Amniotic epithelial cell (primary cell): ENCODE data around the gene LRRK1.
A peak's percentile ranks its signal among the peaks of the same experiment; 100 is the strongest.

Experiments used
- DNase-seq: peaks from one replicate; pipeline ENCODE4 v3.0.0-alpha.2; 2010; ENCODE audit warnings: low read depth

Gene LRRK1

DNA sequence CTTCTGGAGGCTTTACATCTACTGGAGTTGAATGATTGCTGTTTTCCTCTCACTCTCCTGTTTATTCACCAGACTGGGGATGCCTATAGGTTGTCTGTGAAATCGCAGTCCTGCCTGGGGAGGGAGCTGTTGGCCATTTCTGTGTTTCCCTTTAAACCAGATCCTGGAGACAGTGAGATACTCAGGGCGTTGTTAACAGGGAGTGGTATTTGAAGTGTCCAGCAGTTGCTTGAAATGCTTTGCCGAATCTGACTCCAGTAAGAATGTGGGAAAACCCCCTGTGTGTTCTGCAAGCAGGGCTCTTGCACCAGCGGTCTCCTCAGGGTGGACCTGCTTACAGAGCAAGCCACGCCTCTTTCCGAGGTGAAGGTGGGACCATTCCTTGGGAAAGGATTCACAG, 4.3 kb upstream of the LRRK1 start:
- peak; percentile 22 for DNase-seq

DNA sequence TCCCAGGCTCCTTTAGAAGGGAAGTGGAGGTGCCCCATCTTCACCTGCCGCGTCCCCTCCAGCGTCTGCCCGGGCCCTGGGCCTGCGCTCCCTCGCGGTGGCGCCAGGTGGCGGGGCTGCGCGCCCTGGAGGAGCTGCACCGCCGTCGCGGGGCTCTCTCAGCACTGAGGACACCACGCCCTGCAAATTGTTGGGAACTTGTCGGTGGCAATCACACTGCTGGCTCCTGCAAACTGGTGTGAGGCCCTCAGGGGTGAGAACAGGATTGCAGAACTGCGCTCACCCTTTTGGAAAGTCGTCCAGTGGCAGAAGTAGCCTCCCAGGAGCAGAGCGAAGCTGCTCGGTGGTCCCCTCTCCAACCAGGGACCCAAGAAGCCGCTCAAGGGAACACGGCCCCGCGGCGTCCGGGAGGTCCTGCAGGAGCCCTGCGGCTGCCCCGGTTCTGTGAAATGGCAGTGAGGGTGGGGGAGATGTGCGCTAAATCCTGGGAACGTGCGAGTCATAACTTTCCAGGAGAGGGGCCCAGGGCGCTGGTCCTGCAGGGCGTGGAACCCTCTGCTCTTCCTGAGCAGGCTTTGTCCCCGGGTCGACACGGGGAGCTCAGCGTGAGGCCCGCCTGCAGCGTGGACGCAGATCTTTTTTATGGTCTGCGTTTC, 995 bp upstream of the LRRK1 start:
- DNase-seq = peak; percentile 40

DNA sequence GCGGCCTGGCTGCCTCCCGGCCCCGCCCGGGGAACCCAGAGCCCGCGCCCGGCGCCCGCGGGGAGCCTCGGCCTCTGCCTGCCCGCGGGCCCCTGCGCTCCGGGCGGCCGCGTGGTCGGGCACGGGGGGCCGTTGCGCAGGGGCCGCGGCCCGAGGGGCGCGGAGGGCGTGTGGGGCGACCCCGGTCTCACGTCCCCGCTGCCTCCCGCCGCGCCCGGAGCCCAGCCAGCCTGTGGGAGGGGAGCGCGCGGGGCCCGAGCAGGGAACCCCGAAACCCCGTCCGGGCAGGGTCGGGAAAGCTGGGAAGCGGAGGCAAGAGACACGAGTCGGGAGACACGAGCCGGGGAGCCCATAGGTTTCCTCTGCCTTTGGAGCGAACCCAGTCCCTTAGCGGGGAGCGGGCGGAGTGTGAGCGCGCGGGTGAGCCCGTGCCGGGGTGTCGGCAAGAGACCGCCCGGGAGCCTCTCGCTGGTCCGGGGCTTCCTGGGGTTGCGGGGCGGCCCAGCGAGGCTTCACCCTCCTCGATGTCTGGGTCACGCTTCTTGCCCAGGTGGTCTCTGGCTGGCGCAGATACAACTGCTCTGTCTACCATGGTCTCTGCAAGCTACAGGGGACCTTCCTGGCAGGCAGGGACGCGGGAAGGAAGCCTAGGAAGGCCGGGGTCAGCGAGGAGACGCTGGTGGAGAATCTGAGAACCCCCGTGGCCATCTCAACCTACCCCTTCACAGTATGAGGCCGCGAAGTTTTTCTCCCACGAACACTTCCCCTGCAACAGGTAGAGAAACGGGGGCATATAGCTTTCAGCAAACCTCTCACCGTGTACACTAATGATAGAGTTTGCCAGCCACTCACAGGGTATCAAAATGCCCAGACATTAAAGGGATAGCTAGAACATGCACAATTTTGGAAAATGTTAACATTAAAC, 586 bp downstream of the LRRK1 start:
- DNase-seq = peak; percentile 16

DNA sequence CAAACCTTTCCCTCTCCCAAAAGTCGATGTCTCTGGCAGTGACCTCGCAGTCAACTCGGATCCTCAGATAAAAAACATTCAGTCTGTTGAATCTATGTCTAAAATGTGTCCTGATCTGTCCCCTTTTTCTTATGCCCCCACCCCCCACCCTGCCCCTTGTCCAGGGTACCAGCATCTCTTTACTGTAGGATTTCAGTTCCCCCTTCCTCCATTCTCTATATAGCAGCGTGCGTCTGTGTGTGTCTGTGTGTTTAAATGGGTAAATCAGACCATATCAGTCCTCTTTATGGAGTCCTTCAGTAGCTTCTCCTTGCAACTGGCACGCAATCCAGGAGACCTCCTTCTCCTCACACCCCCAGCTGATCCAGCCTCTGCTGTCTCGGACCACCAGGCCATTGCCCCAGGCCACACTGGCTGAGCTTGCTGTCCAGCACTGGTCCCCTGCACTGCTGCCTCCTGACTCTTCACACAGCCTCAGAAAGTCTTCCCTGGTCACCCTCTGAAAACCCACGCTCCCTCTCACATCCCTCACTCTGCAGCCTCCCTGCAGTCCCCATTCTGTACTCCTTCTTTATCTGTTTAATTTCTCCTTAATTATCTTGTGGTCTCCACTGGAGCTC, 1.5 kb downstream of the LRRK1 start:
- no peak for DNase-seq

DNA sequence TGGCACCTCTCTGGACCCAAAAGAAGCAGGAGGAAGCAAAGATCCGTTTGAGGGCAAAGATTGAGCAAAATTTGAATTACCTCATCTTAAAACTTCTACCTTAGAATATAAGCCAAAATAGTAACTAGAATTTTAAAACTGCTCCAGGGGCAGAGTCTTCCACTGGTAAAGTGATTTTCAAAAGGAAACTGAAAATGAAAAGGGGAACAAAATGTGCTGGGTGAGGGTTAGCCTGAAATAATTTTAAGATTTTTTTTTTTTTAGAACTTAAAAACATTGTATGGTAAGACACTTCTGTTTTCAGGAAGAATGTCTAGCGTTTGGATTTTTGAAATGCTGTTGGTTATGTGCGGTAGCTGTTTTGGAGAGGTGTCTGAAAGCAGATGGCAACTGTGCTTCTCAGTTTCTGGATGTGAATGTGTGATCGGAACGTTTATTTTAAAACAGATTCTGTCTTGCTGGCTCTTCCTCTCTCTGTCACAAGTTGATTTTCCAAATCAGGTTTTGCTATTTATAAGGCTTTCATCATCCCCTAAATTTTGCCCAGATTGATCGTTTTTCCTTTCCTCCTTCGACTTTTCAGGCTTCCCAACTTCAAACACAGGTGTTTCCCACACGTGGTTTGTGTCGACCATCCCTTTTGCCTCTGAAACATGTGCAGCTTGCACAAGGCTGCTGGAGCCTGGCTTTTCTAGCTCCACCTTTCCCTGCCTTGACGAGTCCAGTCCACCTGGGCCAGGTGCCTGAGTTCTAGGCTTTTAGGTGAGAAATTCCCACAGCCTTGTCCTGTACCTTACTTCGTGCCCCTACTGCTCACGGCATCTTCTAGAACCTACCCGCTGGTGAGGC, 3.3 kb downstream of the LRRK1 start:
- DNase-seq = no peak

DNA sequence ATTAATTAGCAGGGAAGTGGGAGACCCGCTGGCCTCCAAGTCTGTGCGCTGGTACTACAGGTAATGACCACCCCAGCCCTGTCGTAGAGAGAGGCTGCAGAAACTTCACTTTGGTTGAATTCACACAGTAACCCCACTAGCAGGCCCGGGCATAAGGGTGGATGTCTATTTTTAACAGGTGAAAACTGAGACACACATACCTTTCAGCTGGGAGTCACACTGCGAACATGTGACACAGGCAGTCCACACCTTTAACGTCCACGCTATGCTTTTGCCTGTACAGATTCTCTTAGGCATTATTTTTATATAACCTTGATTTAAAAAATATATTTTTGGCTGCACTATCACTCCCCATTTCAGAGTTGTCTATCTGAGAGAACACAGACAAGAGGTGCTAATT, 3.9 kb downstream of the LRRK1 start:
- no peak for DNase-seq

DNA sequence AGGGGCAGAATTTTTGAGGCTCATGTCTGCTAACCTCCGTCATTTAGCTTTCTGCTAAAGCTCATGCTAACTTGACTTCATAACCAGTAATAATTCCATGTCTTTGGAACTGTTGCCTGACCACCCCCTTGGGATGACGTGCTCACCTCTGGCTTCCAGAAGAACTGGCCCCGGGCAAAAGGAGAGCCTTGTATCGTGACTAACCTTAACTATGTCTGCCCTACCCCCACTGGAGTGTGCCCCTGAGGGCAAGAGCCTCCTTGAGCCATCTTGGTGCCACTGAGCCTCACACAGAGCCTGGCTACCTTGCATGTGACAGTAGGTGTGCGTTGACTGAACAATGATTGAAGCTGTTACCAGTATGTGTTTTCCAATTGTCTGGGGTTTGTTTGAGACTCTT, 4.7 kb downstream of the LRRK1 start:
- DNase-seq = no peak

DNA sequence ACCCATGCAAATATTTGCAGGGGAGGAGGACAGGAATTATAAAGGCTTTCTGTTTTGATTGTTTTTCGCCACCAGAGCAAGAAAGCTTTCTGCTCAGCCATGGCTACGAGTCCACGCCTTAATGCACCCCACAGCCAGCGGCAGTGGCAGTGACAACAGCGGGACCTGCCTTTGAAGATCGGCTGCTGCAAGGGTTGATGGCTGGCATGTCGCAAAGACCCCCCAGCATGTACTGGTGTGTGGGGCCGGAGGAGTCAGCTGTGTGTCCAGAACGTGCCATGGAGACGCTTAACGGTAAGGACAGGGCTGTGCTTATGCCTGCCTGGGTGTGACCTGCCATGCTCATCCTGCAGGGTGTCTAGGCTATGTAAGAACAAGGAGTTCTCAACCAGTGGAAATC, 5.3 kb downstream of the LRRK1 start:
- DNase-seq = no peak

DNA sequence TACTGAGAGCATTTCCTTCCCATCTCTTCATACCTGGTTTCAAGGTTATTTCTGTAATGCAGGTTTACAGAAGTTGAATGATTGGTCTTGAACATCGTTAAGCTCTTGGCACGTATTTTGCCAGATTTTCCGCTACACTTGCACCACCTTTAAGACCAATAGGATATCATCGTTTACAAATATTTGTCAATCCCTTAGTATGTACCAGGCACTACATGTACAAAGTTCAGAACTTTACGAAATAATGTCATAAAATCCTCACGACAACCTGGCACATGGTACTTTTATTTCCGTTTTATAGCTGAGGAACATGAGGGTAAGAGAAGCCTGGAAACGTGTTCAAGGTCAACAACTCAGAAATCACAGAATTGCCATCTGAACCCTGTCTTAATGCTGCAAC, 6.3 kb downstream of the LRRK1 start:
- no peak for DNase-seq

DNA sequence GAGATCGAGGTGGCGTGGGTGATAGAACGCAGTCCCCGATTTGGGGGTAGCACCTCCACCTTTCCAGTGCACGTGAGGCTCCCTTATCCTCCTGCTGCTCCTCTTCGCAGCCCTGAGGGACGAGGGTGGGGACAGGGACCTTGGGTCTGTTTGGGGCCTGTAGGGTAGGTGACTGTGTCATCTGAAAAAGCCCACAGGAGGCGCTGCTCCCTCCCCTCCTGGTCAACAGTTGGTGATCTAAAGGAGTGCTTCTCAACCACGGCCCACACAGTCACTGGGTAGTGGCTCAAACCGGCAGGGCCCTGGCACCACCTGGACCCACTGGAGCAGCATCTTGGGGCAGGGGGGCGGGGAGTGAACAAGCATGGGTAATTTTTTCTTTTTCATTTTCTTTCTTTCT, 7.1 kb downstream of the LRRK1 start:
- no peak for DNase-seq

DNA sequence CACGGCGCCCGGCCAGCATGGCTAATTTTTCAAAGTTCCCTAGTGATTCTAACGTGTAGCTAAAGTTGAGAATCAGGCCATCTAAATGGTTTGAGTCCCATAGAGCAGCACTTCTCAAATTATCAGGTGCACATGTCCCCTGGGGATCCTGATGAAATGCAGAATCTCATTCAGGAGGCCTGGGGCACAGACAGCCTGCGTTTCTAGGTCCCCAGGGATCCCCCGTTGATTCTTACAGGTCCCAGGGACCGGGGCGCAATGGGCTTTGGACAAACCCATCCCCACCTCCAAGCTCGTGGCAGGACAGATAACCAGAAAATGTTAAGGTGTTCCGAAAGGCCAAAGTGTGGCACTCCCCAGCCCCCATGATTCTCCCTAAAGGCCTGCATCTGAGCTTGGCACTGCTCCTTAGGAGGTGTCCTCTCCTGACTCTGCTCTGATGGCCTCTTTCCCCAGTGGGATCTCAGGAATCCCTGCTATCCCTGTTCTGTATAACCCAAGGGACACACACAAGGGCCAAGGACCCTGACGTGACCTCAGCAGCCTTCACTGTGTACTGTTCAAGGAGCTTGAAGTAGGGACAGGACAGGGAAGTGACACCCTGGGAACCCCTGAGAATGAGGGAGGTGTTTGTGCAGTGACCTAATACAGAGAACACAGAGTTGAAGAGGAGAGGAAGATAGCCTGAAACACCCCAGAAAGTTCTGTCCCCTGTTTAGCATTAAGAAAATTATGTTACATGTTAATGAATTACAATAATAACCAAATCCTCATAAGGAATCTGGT, 8.0 kb downstream of the LRRK1 start:
- no peak for DNase-seq

DNA sequence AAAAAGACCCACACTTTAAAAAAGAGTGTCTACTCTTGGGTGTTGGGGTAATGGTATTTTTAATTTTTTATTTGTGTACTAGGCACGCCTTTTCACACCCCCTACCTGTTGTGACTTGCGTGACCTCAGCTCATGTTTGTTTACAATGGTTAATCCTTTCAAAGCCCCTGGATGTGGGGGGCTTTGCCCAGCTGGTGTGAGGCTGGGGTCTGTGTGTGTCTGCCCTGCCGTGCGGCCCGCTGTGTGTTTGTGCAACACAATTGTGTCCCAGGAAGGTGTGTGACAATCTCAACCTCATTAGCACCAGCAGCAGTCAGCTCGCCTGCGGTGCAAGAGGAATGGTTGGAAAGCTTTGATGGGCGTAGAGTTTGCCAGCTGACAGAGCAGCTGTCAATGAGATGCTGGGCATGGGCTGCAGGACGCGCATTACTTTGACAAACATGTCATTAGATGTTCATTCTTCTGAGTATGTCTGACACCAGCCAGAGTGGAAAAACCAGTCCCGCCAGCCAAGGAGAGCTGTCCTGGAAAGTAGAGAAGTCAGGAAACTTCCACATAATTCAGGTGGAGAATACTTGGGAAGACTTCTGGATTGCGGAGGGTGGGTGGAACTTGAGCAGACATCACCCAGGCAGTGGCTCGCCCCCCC, 9.6 kb downstream of the LRRK1 start:
- DNase-seq = no peak

DNA sequence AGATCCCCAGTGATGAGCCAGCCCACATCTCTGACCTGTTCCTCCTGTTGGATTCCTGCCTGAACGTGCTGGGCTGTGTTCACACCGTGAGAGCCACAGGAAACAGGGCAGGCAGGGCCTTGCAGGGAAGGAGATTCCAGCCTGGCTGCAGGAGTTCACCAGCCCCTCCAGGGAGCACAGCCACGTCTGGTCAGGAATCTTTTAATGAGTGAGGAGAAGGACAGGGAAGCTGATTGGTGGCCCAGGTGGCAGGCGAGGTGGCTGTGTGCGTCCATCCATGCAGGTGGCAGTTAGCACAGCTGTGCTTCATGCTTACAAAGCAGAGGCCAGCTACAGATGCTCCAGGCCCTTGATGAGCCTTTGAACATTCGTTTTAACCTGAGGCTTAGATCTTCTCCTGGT, 10.5 kb downstream of the LRRK1 start:
- no peak for DNase-seq

DNA sequence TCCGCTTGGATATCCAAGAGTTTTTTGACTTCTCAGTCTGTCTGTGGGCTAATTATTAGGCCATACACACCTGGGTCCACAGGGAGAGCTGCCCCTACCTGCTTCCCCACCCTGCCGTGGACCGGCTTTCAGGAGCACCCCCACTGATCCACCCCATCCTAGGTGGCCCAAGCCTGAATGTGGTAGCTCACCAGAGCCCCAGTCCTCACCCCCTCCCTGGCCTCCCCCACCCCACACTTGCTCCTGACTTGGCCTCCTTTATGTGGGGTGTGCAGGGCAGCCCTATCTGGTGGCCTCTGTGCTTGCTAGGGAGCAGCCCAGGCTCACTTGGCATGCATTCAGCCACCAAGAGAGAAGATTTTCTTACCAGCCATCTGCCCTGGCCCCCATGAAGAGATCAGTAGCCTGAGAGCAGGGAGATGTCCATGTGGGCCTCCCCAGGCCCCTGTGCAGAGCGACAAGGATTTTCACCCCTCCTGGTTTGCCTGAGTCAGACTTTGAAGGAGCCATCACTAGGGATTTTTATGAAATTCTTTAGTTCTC, 11.2 kb downstream of the LRRK1 start:
- no peak for DNase-seq

DNA sequence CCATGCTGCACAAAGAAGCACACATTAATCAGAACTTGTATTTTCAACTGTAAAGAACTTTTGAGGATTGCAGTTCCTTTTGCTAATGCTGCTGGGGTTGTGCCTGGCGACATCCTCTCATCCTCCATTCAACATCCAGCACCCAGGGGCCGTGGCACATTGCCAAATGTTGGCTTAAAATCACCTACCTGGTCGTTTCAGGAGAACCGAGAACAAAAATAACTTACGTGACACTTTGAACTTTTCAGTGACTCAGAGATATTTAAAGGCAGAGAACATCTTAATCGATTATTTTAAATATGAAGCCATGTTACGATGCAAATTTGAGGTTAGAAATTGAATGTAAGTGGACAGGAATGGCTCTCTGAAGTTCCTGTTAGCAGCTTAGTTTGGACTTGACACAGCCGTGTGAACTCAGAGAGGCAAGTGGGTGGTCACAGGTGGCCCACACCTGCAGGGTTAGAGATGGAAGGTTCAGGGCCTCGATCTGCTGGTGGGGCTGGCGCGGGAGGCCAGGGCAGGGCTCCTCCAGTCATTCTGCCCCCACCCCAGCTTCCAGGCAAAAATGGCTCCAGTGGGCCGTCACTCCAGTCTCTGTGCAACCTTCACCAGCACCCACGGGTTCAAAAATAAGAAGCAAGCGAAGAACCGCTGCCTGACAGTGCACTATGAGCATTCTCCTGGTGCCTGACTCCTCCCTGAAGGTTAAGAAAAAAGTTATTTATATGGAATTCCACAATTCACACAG, 12.2 kb downstream of the LRRK1 start:
- DNase-seq = peak; percentile 2

DNA sequence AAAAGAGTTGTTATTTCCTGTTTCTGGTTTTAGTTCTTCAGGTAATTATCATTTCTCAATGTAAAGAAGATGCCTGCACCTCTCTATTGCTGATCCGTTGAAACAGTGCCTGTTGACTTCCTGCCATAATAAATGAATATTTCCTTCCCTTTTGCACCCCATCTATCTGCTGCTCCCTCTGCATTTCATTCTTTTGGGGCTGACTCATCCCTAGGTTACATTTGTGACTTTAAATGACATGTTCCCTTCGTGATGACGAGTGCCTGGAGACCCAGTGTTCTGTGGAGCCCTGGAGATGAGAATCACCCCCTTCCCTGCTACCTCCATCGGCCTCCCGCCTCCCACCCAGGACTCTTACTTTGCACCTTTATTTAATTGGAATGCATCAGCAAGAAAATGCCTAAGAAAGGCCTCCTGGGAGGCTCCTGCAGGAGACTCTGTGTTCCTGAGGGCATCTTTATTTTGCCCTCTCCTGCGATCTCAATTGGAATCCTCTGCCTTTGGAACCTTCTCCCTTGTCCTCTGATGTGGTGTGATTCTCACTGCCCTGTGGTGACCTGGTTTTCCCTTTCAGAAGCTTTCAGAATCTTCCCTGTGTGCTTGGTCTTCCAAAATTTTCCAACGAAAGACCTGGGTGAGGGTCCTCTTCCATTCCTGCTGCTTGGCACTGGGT, 13.7 kb downstream of the LRRK1 start:
- no peak for DNase-seq

DNA sequence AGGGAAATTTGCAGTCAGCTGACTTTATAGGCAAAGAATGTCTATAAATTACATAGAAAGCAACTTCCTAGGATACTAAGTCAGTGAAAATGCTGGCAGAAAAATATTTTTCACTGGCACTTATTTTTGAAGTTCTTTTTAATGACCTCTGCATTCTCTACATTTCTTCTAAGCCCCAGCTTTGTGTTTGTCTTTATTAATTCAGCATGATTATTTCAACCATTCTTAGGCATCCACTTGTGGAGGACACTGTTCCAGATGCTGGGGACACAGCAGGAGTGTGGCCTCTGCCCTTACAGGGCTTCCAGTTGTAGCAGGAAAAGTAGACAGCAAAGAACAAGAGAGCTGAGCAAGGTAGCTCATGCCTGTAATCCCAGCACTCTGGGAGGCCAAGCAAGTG, 15.0 kb downstream of the LRRK1 start:
- DNase-seq = no peak

DNA sequence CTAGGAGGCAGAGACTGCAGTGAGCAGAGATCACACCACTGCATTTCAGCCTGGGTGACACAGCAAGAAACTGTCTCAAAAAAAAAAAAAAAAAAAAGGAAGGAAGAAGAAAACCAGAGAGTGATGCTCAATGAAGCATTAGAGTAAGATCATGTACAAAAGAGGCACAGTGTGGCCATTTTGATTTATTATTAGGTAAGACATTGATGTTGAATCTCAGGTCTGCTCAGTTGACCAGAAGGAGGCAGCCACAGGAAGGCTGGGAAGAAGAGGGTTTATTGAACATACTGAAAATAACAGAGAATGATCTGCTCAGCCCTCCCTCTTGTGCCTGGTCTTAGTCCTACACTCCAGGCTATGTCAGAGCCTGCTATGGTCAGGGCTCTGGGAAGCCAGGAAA, 15.6 kb downstream of the LRRK1 start:
- DNase-seq = peak; percentile 5

DNA sequence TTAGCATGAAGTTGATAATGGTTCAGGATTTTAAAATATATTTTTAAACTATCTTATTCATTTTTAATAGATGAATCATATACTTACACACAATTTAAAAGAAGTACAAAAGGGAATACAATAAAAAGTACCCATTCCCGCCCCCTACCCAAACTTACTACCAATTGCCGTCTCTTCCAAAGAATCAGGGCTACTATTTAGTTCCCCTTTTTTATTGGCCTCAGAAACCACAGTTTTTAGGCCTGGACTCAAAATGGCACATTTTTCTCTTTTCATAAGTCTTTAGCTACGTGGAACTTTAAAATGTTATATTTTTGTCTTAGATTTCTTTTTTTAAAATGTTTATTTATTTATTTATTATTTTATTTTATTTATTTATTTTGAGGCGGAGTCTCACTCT, 18.0 kb downstream of the LRRK1 start:
- DNase-seq = no peak
